ENCODE results near the gene SLC38A8.

SLC38A8 gene

DNA sequence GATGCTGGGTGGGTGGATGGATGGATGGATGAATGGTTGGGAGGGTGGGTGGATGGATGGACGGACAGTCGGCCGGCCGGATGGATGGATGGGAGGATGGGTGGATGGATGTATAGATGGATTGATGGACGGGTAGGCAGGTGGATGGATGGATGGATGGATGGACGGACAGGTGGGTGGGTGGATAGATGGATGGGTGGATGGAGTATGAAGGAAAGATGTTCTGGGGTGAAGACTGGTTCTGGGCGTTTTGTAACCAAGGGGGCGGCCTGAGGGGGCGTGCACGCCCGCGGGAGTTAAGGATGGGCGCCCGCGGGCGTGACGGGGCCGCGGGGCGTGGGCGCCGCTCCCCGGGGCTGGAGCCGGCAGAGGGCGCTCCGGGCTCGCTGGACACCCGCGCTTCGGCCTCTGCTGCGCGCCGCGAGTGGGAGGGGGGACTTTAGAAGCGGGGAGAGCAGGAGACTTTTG is 74.7 kb downstream of the SLC38A8 start, which contains the start of gene NECAB2:
Gene NECAB2, plus strand, starts transcription at position 407 of the 468 bp plus-strand sequence. CDS start 405 bp downstream, outside the sequence.
- no peak for DNase-seq

DNA sequence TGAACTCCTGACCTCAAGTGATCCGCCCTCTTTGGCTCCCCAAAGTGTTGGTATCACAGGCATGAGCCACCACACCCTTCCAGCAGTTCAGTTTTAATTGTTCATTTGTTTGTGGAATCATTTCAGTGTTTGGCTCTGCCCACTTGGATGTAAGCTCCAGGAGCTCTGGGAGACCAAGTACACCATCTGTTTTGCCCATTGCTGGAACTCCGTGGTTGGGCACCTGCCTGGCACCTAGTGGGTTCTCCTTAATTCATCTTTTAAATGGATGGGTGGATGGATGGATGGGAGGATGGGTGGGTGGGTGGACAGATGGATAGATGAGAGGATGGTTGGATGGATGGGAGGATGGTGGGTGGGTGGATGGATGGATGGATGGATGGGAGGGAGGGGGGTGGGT is 75.5 kb downstream of the SLC38A8 start:
- DNase-seq, result no peak

DNA sequence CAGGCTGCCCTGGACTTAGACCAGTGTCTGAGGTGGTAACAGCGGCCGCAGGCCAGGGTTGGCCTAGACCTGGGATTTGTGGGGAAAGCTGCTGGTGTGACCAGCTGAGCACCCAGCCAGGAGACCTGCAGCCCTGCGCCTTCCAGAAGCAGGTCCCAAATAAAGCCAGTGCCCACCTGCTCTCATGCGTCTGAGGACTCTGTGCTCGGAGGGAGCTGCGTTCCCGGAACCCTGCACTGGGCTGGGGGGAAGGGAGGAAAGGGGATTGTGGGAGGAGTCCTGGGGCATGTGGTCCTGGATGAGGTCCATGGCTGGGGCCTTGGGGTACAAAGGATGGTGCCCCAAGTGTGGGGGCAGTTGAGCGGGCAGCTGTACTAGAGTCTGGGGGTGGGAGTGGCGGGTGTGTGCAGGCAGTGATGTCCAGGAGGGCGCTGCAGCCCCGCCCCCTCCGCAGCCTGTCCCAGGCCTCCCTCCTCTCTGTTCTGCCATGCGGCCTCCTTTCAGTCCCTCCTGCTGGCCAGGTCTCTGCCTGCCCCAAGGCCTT is 76.4 kb downstream of the SLC38A8 start:
- DNase-seq, result no peak

DNA sequence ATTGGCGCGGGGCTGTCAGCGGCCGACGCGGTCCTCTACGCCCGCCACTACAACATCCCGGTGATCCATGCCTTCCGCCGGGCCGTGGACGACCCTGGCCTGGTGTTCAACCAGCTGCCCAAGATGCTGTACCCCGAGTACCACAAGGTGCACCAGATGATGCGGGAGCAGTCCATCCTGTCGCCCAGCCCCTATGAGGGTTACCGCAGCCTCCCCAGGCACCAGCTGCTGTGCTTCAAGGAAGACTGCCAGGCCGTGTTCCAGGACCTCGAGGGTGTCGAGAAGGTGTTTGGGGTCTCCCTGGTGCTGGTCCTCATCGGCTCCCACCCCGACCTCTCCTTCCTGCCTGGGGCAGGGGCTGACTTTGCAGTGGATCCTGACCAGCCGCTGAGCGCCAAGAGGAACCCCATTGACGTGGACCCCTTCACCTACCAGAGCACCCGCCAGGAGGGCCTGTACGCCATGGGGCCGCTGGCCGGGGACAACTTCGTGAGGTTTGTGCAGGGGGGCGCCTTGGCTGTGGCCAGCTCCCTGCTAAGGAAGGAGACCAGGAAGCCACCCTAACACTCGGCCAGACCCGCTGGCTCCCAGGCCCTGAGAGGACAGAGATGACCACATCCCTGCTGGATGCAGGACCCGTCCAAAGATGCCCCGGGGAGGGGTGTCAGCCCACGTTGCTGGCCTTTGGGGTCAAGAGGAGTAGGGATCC is 77.0 kb downstream of the SLC38A8 start:
- no peak for DNase-seq

DNA sequence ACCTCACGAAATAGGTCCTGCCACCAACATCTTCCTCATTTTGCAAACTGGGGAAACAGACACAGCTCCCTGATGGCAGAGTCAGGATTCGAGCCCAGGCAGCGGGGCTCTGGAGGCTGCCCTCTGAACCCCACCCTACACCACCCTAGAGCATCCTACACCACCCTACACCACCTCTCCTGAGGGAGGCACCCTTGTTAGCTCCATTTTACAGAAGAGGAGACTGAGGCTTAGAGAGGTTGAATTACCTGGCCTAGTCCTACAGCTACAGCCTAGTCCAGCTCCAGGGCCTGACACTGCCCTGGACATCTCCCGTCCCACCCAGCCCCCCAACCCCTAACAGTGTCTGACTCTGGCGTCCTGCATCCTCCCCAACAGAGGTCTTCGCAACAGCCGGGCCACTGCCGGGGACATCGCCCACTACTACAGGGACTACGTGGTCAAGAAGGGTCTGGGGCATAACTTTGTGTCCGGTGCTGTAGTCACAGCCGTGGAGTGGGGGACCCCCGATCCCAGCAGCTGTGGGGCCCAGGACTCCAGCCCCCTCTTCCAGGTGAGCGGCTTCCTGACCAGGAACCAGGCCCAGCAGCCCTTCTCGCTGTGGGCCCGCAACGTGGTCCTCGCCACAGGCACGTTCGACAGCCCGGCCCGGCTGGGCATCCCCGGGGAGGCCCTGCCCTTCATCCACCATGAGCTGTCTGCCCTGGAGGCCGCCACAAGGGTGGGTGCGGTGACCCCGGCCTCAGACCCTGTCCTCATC is 77.7 kb downstream of the SLC38A8 start:
- DNase-seq, result no peak

DNA sequence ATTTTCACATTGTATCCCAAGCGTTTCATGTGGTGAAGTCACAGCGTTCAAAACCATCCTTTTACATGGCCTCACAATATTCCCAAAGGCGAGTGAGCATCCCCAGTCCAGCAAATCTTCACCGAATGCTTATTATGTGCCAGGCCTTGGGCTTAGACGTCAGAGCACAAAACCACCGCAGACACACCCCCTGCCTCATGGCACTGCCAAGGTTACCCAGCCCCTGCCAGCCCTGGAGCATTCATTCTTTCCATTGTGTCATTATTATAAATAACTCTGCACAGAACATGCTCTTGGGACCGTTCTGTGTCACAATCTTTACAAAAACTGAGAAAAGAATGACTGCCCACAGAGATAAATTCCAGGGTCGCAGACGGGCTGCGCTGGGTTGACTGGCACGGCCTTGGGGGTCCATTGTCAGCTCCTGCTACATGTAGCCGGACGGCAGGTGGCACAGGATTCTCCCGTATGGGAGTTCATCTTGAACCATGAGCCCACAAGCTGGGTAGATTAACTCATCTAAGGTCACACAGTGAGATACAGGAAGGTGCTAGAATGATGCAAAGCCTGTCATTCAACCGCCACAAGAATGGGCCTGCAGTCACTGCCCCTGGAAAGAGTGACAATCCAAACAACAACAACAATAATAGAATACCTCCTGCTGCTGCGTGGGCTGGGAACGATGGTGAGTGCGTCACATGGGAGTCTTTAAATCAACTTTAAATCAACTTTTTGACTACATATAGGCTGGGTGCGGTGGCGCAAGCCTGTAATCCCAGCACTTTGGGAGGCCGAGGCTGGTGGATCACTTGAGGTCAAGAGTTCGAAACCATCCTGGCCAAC is 79.1 kb downstream of the SLC38A8 start:
- no peak for DNase-seq

DNA sequence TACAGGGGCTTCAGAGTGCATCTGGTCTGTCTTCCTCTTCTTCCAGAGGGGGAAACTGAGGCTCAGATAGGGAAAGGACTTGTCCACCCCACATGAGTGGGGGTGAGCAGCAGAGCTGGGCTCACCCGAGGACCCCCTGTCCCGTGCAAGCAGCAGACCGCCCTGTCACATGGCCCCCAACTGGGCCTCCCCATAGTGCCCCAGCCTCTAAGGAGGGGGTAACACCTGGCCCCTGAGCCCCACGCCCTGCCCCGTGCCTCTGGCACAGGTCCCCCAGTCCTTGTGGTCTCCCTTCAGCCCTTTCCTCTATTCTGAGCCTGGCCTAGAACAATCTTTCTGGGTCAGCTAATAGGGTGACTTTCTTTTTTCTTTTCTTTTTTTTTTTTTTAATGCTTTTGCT is 81.0 kb downstream of the SLC38A8 start:
- DNase-seq, result no peak

DNA sequence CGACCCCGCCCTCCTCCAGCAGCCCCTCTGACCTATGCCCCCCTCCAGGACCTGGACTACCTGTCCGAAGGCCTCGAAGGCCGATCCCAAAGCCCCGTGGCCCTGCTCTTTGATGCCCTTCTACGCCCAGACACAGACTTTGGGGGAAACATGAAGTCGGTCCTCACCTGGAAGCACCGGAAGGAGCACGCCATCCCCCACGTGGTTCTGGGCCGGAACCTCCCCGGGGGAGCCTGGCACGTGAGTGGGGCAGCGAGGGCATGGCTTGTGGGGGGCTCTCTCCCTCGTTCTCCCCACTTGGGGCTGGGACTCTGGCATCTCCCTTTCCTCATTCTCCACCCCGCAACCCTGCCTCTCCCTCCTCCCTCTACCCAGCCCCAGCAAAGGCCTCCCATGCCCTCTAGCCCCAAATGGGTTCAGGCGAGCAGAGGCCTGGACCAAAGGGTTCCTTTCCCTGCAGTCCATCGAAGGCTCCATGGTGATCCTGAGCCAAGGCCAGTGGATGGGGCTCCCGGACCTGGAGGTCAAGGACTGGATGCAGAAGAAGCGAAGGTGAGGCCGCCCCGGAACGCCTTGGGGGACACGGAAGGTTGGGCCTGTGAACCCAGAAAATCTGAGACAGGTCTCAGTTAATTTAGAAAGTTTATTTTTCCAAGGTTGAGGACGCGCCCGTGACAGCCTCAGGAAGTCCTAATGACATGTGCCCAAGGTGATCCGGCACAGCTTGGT is 81.9 kb downstream of the SLC38A8 start:
- DNase-seq, result no peak

Measured in CD4-positive, alpha-beta T cell treated with Interleukin-17A for 1 hour (primary cell).